Neutrophil (primary cell): ENCODE data around the gene NR1H2.

Experiments used
- H3K27ac ChIP-seq: fragments of 200-600 bp; sonication (generic); 2 replicates; pipeline ENCODE4 v1.5.1; 2016; ENCODE audit warnings: mild to moderate bottlenecking, moderate library complexity
- H3K27me3 ChIP-seq: fragments of 200-600 bp; sonication (generic); 2 replicates; pipeline ENCODE4 v1.6.0; 2016; ENCODE audit warnings: mild to moderate bottlenecking
- H3K36me3 ChIP-seq: fragments of 200-600 bp; sonication (generic); 2 replicates; pipeline ENCODE4 v1.5.1; 2017
- H3K4me1 ChIP-seq, 2 experiments: fragments of 200-600 bp in 1 of 2; sonication (generic) in 1 of 2; 1 replicate in 1 of 2; 2 replicates in 1 of 2; pipeline versions ENCODE4 v1.5.1 to v1.6.1; 2013 to 2016; ENCODE audit warnings: low read depth in 1 of 2, low read length in 1 of 2, mild to moderate bottlenecking in 1 of 2, moderate library complexity in 1 of 2; ENCODE audit not compliant: control insufficient read depth in 1 of 2, insufficient read depth in 1 of 2
- H3K4me3 ChIP-seq, 2 experiments: fragments of 200-600 bp in 1 of 2; sonication (generic) in 1 of 2; 1 replicate in 1 of 2; 2 replicates in 1 of 2; pipeline ENCODE4 v1.5.1; 2013 to 2016; ENCODE audit warnings: low read depth in 1 of 2, low read length in 1 of 2, mild to moderate bottlenecking in 1 of 2, moderate library complexity in 1 of 2
- H3K9me3 ChIP-seq: fragments of 200-600 bp; sonication (generic); 2 replicates; pipeline ENCODE4 v1.5.1; 2016
- TF ChIP-seq, protein P1 (sequence below): fragments of 200-600 bp; sonication (generic); IDR thresholded peaks from 2 replicates; pipeline ENCODE4 v1.5.1; 2016; ENCODE audit warnings: antibody characterized with exemption

NR1H2 gene

DNA sequence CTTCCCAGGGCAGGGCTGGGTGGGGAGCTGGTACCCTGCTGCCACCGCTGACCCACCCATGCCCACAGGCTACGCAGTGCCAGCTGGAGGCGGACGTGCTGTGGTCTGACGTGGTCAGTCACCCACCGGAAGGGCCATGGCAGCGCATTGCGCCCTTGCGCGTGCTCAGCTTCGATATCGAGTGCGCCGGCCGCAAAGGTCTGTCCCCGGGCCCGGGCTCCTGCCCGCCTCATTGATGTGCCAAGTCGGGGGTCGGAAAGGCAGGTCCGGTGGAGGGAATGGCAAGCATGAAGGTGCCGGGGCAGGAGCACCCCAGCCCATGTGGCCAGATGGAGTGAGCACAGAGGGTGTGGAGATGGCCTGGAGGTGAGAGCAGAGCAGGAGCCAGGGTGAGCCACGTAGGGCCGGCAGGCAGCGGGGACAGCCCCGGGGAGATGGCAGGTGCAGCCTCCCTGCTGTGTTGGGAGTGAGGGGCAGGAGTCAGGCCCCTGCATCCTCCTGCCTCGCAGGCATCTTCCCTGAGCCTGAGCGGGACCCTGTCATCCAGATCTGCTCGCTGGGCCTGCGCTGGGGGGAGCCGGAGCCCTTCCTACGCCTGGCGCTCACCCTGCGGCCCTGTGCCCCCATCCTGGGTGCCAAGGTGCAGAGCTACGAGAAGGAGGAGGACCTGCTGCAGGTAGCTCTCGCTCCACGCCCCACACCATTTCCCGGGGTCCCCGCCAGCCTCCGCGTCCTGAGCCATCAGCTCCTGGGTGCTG, 26.5 kb downstream of the NR1H2 start:
- Histone ChIP-seq H3K9me3 (no peaks in the 10 kb centered on the region), H3K27ac (no peak overlapping the region), H3K27me3 (no peaks in the 10 kb centered on the region), H3K4me3 (no peak overlapping the region), H3K36me3 (peaks cover 46% of the 10 kb centered on the region), H3K4me1 (no peaks in the 10 kb centered on the region)
- TF ChIP-seq, protein P1, sequence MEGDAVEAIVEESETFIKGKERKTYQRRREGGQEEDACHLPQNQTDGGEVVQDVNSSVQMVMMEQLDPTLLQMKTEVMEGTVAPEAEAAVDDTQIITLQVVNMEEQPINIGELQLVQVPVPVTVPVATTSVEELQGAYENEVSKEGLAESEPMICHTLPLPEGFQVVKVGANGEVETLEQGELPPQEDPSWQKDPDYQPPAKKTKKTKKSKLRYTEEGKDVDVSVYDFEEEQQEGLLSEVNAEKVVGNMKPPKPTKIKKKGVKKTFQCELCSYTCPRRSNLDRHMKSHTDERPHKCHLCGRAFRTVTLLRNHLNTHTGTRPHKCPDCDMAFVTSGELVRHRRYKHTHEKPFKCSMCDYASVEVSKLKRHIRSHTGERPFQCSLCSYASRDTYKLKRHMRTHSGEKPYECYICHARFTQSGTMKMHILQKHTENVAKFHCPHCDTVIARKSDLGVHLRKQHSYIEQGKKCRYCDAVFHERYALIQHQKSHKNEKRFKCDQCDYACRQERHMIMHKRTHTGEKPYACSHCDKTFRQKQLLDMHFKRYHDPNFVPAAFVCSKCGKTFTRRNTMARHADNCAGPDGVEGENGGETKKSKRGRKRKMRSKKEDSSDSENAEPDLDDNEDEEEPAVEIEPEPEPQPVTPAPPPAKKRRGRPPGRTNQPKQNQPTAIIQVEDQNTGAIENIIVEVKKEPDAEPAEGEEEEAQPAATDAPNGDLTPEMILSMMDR: no peak

GRCh38 chr19:50406156-50406820, 30.0 kb downstream of the NR1H2 start:
- Histone ChIP-seq H3K27ac (no peak overlapping the region), H3K4me3 (no peak overlapping the region), H3K27me3 (no peaks in the 10 kb centered on the region), H3K9me3 (no peaks in the 10 kb centered on the region), H3K4me1 (no peaks in the 10 kb centered on the region), H3K36me3 (peaks cover 70% of the 10 kb centered on the region)
- TF ChIP-seq, protein P1: no peak

- Histone ChIP-seq H3K4me3 (no peak overlapping the region), H3K27me3 (no peaks in the 10 kb centered on the region), H3K27ac (no peak overlapping the region), H3K4me1 (no peaks in the 10 kb centered on the region), H3K9me3 (no peaks in the 10 kb centered on the region), H3K36me3 (peaks cover 69% of the 10 kb centered on the region)
- TF ChIP-seq, protein P1: no peak
These were observed 30.6 kb downstream of the NR1H2 start for GRCh38 chr19:50406829-50407228.

DNA sequence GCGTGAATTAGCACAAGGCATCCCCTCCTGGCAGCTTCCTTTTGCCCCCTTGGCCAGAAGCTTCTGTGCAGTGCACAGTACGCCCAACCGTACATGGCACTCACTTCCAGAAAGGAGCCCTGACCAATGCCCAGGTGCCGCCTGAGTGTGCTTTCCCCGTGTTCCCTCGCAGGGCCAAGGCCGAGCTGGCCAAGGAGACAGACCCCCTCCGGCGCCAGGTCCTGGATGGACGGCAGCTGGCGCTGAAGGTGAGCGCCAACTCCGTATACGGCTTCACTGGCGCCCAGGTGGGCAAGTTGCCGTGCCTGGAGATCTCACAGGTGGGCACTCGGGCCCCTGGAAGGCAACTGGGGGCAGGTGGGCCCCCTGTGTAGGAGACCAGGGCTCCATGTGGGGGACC, 33.1 kb downstream of the NR1H2 start:
- no peak overlapping the region for H3K27ac ChIP-seq

GRCh38 chr19:50410109-50410508, 33.9 kb downstream of the NR1H2 start:
- TF ChIP-seq, protein P1: no peak
- Histone ChIP-seq H3K36me3 (peaks cover 46% of the 10 kb centered on the region), H3K27ac (no peak overlapping the region), H3K4me3 (no peak overlapping the region), H3K9me3 (no peaks in the 10 kb centered on the region), H3K27me3 (no peaks in the 10 kb centered on the region), H3K4me1 (peaks cover 1 to 6% of the 10 kb centered on the region in 2 experiments)

More for the DNA sequence above, 33.1 kb downstream of the NR1H2 start:
- H3K4me1 ChIP-seq: no peaks in the 10 kb centered on the region
- TF ChIP-seq, protein P1: no peak
- no peaks in the 10 kb centered on the region for H3K9me3 ChIP-seq
- no peaks in the 10 kb centered on the region for H3K27me3 ChIP-seq
- H3K36me3 ChIP-seq: peaks cover 48% of the 10 kb centered on the region
- H3K4me3 ChIP-seq: no peak overlapping the region
